T-helper 22 cell (primary cell): ENCODE results near the gene NFE2.
"Not testable (repeated sequence)": the region's sequence is repeated elsewhere in the genome, so short reads cannot be mapped to it uniquely, and the experiment has no call there.

Experiments used
- DNase-seq: peaks from one replicate; pipeline ENCODE4 v3.0.0-alpha.2; 2020; ENCODE audit warnings: low read depth

Gene NFE2

DNA sequence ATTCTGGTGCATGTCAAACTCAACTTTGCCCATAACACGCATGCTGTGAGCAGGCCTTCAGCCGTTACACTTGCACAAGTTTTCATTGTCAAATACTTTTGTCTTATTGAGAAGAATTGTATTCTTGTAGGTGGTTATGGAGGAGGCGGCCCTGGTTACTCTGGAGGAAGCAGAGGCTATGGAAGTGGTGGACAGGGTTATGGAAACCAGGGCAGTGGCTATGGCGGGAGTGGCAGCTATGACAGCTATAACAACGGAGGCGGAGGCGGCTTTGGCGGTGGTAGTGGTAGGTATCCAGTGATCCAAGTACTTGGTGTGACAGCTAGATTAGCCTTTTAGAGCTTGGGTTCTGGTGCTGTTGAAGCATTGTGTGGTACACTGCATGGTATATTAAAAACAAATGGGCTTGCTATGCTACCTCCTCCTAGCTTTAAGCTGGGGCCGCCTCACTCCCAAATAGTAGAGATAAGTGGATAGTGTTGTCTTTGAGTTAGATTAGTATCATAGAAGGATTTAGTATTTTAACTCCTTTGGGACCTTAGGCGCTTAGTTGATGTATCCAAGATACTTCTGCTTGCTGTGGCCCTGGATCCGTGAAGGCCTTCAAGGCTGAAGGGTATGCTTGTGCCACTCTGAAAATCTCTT, 17.7 kb downstream of the NFE2 start:
- no peak for DNase-seq

DNA sequence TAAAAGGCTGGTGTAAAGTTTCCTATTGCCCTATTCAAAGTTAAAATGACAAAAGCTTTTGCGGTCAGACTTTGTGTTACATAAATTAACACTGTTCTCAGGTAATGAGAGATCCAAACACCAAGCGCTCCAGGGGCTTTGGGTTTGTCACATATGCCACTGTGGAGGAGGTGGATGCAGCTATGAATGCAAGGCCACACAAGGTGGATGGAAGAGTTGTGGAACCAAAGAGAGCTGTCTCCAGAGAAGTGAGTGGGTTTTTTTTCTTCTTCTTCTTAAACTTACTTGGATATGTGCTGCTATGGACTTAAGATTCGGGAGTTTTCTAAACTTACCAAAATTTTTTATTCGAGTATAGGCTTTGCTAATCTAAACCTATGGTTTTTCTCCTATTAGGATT, 19.1 kb downstream of the NFE2 start:
- DNase-seq: not testable (repeated sequence)

- DNase-seq: not testable (repeated sequence)
Observed at GRCh38 chr12:54281261-54281638, 19.6 kb downstream of the NFE2 start.

GRCh38 chr12:54280468-54281260, 20.2 kb downstream of the NFE2 start, which contains the start of gene HNRNPA1:
Gene HNRNPA1, plus strand, starts transcription at chr12:54280726. Its CDS starts 82 bp downstream, at chr12:54280808.
- peak; percentile 94 for DNase-seq

- DNase-seq: peak; percentile 99
Observed at GRCh38 chr12:54279632-54280467, 21.0 kb downstream of the NFE2 start, which contains the start of gene CBX5. Gene CBX5, minus strand, starts transcription at chr12:54280122. Its CDS starts 22,472 bp downstream, at chr12:54257650.

GRCh38 chr12:54279227-54279631, 21.6 kb downstream of the NFE2 start:
- no peak for DNase-seq

DNA sequence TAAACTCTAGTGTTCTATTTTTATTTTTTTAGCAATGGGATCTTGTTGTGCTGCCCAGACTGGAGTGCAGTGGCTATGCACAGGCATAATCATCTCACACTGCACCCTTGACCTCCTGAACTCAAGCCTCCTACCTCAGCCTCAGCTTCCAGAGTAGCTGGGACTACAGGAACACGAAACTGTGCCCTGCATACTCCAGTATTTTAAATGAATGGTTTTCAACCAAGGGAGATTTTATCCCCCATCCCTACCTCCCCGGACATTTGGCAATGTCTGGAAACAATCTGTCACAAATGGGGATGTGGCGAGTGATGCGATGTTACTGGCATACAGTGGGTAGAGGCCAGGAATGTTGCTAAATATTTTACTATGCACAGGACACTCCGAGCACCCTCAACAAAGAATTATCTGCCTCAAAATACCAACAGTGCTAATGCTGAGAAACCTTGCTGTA, 23.0 kb downstream of the NFE2 start:
- no peak for DNase-seq

DNA sequence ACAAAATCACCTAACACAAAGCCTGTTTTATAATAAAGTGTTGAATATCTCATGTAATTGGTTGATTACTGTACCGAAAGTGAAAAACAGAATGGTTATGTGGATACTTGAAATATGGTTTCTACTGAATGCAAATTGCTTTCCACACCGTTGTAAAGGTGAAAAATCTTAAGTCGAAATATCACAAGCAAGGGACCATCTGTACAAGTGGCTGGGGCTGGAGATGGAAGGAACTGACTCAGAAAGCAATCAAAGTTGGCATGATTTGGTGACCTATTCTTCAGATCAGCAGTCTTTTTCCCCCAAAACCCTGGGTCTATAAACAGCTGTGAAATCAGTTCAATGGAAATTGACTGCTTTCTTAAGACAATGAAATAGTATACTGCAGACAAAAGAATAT, 24.4 kb downstream of the NFE2 start:
- DNase-seq: no peak

- DNase-seq: no peak
Observed at GRCh38 chr12:54273981-54274380, 26.8 kb downstream of the NFE2 start.

DNA sequence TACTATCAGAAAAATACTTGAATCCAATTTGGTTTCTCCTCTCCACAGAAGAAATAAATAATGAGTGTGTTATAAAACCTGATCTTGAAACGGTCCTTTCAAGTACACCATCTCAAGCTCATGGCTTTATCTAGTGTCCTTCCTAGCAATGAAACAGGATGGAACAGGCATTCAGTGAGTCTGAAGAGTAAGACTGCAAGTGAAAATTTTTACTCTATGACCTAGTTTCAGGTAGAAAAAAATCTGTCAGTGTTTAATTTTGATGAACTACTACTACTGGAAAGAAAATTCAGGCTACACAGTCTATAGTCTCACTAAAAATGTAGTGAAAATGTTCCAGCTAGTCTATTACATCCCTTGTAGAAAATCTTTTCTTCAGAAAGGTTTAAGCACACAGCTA, 28.6 kb downstream of the NFE2 start:
- no peak for DNase-seq

- no peak for DNase-seq
Observed at GRCh38 chr12:54270345-54270744, 30.5 kb downstream of the NFE2 start.

- DNase-seq: no peak
Observed at GRCh38 chr12:54266852-54267251, 34.0 kb downstream of the NFE2 start.

- no peak for DNase-seq
Observed at GRCh38 chr12:54265364-54265812, 35.4 kb downstream of the NFE2 start.

DNA sequence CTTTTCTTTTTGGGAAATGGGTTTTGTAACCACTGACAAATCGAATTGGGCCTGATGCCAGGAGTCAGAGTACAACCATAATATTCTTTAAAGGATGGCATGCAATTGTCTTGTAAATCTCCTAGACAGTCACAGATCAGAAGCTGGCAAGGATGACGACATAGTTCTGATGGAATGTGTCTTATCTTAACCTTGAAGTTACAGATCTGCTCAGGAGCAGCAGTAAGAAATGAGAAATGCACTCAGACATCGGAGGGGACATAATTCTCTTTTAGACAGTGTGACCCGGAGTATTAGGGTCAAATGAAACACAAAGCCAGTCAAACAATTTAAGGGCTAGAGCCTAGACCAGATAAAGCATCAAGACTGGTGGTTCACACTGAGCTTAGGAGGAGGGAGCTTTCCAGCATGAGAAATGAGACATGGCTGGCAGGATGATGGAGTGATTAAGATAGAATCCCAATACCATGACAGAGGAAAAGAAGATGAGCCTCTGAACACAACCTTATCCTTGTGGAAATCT, 38.4 kb downstream of the NFE2 start:
- DNase-seq: no peak

- no peak for DNase-seq
Observed at GRCh38 chr12:54261815-54262402, 38.9 kb downstream of the NFE2 start.

GRCh38 chr12:54259194-54260011, 41.4 kb downstream of the NFE2 start:
- DNase-seq: no peak

DNA sequence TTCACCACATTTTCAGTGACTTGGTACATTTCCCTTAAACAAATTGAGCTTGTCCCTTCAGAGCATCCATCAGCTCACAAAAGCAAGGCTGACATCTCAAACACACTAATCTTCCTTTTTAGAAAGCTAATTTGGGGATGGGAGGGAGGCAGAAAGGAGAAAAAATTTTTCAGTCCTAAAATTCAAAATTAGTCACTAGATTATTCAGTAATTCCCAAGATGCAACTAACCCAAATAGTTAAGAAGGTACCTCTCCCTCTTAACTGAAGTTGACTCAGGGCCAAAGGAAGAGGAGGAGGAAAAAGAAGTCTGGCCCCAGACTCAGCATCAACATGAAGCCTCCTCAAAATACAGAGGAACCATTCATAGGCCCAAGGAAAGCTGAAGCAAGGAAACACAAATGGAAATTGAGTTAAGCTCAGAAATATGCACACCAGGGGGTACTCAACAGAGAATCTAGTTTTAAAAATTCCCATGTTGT, 42.6 kb downstream of the NFE2 start:
- no peak for DNase-seq

- DNase-seq: no peak
Observed at GRCh38 chr12:54257332-54257731, 43.5 kb downstream of the NFE2 start.

- DNase-seq: no peak
Observed at GRCh38 chr12:54253240-54253639, 47.6 kb downstream of the NFE2 start.

DNA sequence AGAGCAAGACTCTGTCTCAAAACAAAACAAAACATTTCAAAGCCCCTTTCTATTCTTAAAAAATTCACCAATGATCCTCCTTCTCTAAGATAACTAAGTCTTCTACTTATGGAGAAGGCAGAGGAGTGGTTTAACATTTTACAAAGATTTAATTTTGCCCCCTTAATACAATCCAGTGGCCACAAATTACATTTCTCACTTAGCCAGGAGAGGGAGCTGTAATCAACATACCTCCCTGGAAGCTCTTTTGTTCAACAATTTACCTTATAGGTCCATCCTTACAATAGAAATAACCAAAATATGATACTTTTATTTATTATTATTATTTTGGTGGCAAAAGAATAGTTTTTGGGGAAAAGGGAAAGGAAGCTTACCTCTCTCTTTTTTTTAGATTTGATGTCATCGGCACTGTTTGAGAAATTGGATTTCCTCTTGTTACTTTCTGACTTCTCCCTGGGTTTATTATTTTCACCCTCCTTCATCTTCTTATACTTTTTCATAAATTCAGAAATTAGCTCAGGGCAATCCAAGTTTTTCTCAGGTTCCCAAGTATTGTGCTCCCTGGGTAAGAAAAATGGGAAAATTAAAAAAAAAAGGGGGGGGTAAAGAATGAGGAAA, 49.0 kb downstream of the NFE2 start:
- no peak for DNase-seq
